ENCODE results near the gene SMC1A.
"Not testable (repeated sequence)": the region's sequence is repeated elsewhere in the genome, so short reads cannot be mapped to it uniquely, and the experiment has no call there.

Gene SMC1A

GRCh38 chrX:53421772-53422085 is 725 bp downstream of the SMC1A start:
- no peak for DNase-seq

DNA sequence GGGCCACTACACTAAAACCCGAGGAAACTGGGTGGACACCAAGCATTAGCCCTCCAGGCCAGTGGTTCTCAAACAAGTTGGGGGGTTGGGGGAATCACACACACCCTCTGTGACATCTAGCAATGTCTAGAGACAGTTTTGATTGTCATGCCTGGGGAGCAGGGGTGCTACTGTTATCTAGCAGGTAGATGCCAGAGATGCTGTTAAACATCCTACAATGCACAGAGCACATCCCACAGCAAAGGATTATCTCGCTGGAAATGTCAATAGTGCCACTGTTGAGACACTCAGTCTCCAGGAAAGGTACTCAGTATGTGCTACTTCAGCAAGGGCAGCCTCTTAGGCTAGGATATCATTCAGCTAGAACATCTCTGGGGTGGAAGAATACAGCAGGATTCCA is 1.3 kb downstream of the SMC1A start:
- no peak for DNase-seq

- DNase-seq = not testable (repeated sequence)
Observed at GRCh38 chrX:53420351-53420750, 2.1 kb downstream of the SMC1A start.

DNA sequence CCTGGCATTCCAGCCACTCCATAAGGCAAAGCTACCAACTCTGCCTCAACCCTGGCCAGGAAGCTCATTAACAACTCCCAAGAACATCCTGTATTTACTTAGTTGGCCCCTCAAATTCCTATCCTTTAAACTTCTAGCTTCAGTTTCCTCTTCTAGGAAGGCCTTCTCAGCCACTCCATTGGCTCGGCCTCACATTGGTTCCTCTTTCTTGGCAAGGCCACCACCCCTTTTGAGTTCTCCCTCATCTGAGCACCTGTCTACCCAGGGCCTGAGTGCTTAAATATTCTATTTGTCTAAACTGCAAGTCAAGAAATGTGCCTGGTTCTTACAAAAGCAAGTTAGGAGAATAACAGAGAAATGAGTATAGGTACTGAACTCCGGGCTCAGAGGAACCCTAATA is 10.0 kb downstream of the SMC1A start:
- no peak for DNase-seq

DNA sequence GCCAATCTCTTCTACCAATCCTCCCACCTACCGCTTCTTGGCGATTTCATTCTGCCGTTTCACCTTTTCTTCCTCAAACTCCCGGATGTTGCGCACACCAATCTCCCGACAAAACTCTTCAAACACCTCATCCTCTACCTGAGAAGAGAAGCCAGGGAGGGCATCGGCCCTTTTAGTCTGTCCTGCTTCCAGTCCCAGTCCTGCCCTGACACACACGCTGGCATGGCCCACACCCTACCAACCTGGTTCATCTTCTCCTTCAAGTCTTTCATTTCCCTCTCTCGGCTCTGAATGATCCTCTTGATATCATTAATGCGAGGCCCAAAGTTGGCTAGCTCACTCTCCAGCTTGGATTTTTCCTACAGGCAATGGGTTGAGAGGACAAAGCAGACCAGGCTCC is 18.9 kb downstream of the SMC1A start:
- no peak for DNase-seq

DNA sequence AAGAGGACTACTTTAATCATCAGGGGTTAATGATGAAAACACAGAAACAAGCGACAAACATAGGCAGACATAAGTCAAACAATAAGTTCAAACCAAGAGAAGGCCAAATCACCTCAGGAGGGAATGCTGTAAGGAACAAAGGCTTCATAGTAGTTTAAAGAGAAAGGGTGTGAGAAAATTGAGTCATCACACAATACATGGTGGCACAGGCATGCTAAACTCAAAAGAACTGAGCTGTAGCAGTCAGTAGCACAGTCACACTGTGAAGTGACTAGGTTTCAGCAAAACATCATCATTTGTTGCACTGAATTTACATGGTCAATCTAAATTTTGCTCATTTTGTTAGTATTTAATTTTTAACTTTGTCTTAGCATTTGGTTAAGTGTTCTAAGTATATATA is 24.2 kb downstream of the SMC1A start:
- DNase-seq = no peak

- DNase-seq = no peak
Observed at GRCh38 chrX:53395605-53396298, 26.7 kb downstream of the SMC1A start.

DNA sequence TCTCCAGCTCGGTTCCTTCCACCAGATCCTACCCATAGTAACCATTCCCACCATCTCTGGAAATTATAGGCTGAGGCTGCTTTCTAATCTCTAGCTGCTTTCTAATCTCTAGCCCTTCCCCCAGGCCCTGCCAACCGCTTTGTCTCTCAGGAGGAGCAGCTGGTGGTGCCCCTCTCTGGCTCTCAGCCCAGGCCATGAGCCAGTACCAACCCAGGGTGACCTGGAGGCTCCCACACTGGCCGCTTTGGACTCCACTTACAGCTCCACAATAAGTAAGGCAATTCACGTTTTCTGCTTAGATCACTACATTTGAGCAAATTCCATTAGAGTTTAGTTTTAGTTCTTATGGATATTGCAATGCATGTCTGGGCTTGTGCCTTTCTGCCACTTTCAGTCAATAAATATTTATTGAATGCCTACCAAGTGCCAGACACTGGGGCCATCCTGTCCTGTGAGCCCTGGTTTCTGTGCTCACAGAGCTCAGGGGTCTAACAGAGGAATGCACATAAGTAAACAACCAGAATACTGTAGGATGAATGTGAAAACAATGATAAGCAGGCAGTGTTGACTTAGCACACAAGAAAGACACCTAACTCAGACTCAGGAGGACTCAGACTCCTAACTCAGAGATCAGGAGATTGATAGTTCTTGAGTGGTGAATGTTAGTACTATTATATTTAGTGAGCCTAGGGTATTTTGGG is 38.9 kb downstream of the SMC1A start:
- no peak for DNase-seq

- no peak for DNase-seq
Observed at GRCh38 chrX:53379747-53380146, 42.7 kb downstream of the SMC1A start.

GRCh38 chrX:53379008-53379710 is 43.3 kb downstream of the SMC1A start:
- DNase-seq = no peak

DNA sequence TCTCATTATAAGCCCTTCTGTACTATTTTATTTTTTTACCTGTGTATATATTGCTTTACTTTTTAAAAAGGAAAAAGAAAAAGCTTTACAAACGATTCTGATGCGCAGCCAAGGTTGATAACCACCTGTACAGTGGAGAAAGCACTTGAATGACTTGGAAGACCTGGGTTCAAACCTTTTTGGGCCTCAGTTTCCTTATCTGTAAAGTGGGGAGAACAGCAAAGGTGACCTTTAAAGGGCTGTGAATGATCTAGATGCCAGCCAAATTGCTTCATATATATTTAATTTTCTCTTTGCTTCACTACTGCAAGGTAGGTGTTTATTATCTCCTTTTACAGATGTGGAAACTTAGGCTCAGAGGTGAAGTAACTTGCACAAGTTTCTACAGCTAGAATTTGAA is 45.0 kb downstream of the SMC1A start:
- no peak for DNase-seq

- DNase-seq = no peak
Observed at GRCh38 chrX:53376888-53377287, 45.6 kb downstream of the SMC1A start.

- no peak for DNase-seq
Observed at GRCh38 chrX:53374923-53375322, 47.5 kb downstream of the SMC1A start.

GRCh38 chrX:53374222-53374820 is 48.1 kb downstream of the SMC1A start:
- no peak for DNase-seq

GRCh38 chrX:53373307-53373706 is 49.1 kb downstream of the SMC1A start:
- no peak for DNase-seq

GRCh38 chrX:53366454-53366853 is 56.0 kb downstream of the SMC1A start:
- DNase-seq = not testable (repeated sequence)

DNA sequence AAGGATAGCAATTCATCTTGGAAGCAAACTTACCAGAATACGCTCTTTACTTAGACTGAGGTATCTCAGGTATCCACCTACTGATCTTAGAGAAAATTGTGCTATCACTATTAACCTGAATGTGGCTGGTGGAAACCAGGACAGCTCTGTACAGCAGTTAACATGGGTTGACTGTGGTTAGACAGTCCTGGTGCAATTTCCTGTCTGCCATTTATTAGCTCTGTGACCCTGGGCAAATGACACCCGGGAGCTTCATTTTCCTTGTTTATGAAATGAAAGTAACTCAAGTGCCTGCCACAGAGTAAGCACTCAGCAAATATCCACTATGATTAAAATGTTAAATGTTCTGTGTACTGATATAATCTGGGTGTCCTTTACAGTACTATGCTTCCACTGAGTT is 60.0 kb downstream of the SMC1A start:
- no peak for DNase-seq

GRCh38 chrX:53357799-53358530 is 64.5 kb downstream of the SMC1A start:
- no peak for DNase-seq

DNA sequence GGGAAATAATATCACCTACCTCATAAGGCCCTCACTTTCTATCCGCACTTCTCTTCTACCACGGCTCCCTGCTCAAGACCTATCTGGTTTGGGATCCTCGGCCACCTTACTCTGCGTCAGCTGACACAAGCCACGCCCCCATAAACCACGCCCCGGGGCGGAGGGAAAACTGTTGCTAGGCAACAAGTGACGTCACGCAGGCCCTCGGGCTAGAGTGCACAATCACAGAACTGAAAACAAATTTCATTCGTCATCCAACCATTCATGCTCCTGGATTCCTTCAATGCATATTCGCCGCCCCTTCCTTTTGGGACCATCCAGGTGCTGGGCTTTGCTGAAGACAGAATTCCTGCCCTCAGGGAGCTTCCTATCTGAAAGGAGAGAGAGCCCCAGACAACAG is 66.3 kb downstream of the SMC1A start:
- peak in 1 of 2 donors; percentile 11 for DNase-seq

DNA sequence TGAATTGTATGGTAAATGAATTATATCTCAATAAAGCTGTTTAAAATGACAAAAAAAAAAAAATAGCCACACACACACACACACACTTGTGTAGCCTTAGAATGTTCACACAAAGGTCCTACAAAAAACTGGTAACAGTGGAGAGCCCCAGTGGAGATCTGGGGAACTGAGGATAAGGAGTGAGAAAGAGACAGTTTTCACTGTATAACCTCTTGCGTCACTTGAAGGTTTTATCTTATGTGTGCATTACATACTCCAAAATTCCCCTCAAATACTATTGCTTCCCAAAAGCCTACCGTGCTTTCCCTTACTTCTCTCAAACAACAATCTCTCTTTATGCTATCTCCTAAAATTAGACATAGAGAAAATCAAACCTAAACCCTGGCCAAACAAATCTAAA is 67.8 kb downstream of the SMC1A start:
- DNase-seq = no peak

- DNase-seq = no peak
Observed at GRCh38 chrX:53347948-53348347, 74.5 kb downstream of the SMC1A start.

DNA sequence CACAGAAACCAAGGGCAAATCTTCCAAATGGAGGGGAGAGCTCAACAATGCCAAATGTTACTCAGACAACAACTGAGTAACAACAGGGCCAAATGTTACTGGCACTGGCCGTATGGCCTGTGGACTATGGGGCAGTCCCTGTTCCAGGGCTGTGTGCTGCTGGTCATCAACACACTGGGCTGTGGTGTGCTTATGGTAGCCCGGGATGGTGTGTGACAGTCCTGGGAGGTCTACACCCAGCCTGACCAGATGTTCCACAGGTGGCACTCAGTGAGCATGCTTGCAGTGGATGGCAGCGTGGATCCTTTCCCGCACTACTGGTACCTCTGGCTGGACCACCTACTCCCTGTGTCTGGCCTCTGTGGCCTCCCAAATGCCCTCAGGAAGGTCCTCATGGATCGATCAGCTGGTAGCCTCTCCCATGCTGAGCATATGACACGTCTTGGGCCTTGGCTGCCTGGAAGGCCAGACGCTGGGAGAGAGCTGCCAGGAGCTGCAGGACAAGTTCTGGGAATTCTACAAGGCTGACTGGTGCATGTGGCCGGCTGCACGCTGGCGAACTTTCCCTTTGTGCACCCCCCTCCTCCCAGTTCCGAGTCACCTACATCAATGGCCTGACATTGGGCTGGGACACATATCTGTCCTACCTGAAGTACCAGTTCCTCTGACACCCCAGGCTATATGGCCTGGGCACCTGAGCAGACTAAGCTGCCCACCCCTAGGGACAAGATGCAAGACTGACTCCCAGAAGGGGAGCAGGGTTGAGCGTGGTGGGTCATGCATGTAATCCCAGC is 81.4 kb downstream of the SMC1A start:
- no peak for DNase-seq

Data from stimulated activated CD4-positive, alpha-beta T cell treated with anti-CD3 and anti-CD28 coated beads, Interleukin-2, amount 100 ng/mL, for 24 hours (primary cell).